ENCODE measurements around the gene C13orf46.

Gene C13orf46

GRCh38 chr13:114009590-114010400, 35.9 kb upstream of the C13orf46 start:
- no peak for DNase-seq

GRCh38 chr13:114008964-114009589, 35.2 kb upstream of the C13orf46 start:
- DNase-seq, result no peak

GRCh38 chr13:114007566-114007965, 33.7 kb upstream of the C13orf46 start:
- no peak for DNase-seq

GRCh38 chr13:114005206-114005724, 31.4 kb upstream of the C13orf46 start:
- DNase-seq, result no peak

GRCh38 chr13:114004420-114005205, 30.7 kb upstream of the C13orf46 start:
- no peak for DNase-seq

- no peak for DNase-seq
These were observed 29.0 kb upstream of the C13orf46 start for GRCh38 chr13:114002771-114003321.

- DNase-seq, result no peak
These were observed 28.2 kb upstream of the C13orf46 start for GRCh38 chr13:114002009-114002544.

- DNase-seq, result no peak
These were observed 27.6 kb upstream of the C13orf46 start for GRCh38 chr13:114001331-114002008.

- DNase-seq, result no peak
These were observed 26.5 kb upstream of the C13orf46 start for GRCh38 chr13:114000151-114001040.

GRCh38 chr13:113999618-113999910, 25.7 kb upstream of the C13orf46 start:
- DNase-seq, result no peak

- DNase-seq, result no peak
These were observed 25.1 kb upstream of the C13orf46 start for GRCh38 chr13:113998781-113999617.

GRCh38 chr13:113997845-113998751, 24.2 kb upstream of the C13orf46 start:
- no peak for DNase-seq

- DNase-seq, result no peak
These were observed 23.3 kb upstream of the C13orf46 start for GRCh38 chr13:113996912-113997745.

GRCh38 chr13:113996081-113996911, 22.4 kb upstream of the C13orf46 start:
- DNase-seq, result no peak

GRCh38 chr13:113995051-113995601, 21.2 kb upstream of the C13orf46 start:
- no peak for DNase-seq

GRCh38 chr13:113992276-113993005, 18.6 kb upstream of the C13orf46 start:
- DNase-seq, result no peak

All from activated CD4-positive, alpha-beta T cell treated with anti-CD3 and anti-CD28 coated beads, Interleukin-10, Interleukin-2, amounts not matched to agents 100 ng/mL and 50 ng/mL, durations not matched to agents 16 hours and 8 hours (primary cell).